GM12878 (cell line): ENCODE measurements around the gene SCNN1B. TPM values are rescaled to one million over a fixed set of nuclear protein-coding genes. Genes with fewer than 3 reads are reported as not detected.
"Not testable (repeated sequence)": the region's sequence is repeated elsewhere in the genome, so short reads cannot be mapped to it uniquely, and the experiment has no call there.

Experiments used
- ATAC-seq: fragments of 200-7000 bp; cut with Tn5 transposase; 3 replicates; pipeline ENCODE4 v1.9.1; 2020; ENCODE audit warnings: mild to moderate bottlenecking, moderate library complexity
- BruUV-seq: library from RNA; stranded (reverse); fragments of 400-500 nt; replicated peaks from 2 replicates; lab custom pipeline; 2021; lab: Mats Ljungman, UMichigan
- CTCF ChIA-PET: fragments of 300-600 bp; sonication (Branson Sonifier 250); formaldehyde crosslinking; extraction: SDS; loops from one replicate; lab custom pipeline; 2021; ENCODE audit warnings: inconsistent platforms; lab: Yijun Ruan, JAX
- POLR2A ChIA-PET: fragments of 350-600 bp; formaldehyde crosslinking; extraction: SDS; loops from one replicate; lab custom pipeline; 2021; ENCODE audit warnings: inconsistent platforms; lab: Charles Lee
- RAD21 ChIA-PET: fragments of 300-600 bp; sonication (Branson Sonifier 250); formaldehyde crosslinking; loops from one replicate; lab custom pipeline; 2023; ENCODE audit warnings: antibody characterized with exemption; ENCODE audit not compliant: unreplicated experiment; lab: Charles Lee
- SMC1A ChIA-PET: fragments of 300-600 bp; sonication (Branson Sonifier 250); formaldehyde crosslinking; loops from one replicate; lab custom pipeline; 2023; ENCODE audit not compliant: unreplicated experiment, uncharacterized antibody; lab: Charles Lee
- DNase-seq: peaks from one replicate; pipeline ENCODE4 v3.0.0-alpha.2; 2011; ENCODE audit warnings: low read depth, low spot score
- FAIRE-seq: peaks from 3 replicates; lab custom pipeline; 2011; peaks lifted over from hg19 to GRCh38; lab: Jason Lieb, UNC
- H2AFZ ChIP-seq: 2 replicates; pipeline ENCODE4 v1.6.0; 2011; ENCODE audit warnings: low read depth, low read length, control low read depth; ENCODE audit not compliant: control insufficient read depth
- H3K27ac ChIP-seq: 2 replicates; pipeline ENCODE4 v1.5.1; 2011; ENCODE audit warnings: control low read depth; ENCODE audit not compliant: control insufficient read depth, insufficient read depth
- H3K27me3 ChIP-seq, 2 experiments: replicated peaks in 1 of 2; 2 replicates each; pipeline versions ENCODE4 v1.6.0 to v1.6.1; 2011; ENCODE audit warnings: low read length in 1 of 2; ENCODE audit not compliant: control insufficient read depth in 2 of 2, insufficient read depth in 2 of 2
- H3K36me3 ChIP-seq, 2 experiments: 2 replicates each; pipeline ENCODE4 v1.5.1; 2011; ENCODE audit warnings: low read length in 1 of 2; ENCODE audit not compliant: control insufficient read depth in 2 of 2, insufficient read depth in 2 of 2
- H3K4me1 ChIP-seq: 2 replicates; pipeline ENCODE4 v1.6.1; 2011; ENCODE audit warnings: mild to moderate bottlenecking, low read length, moderate library complexity, mixed read lengths; ENCODE audit not compliant: control insufficient read depth, insufficient read depth
- H3K4me2 ChIP-seq: 2 replicates; pipeline ENCODE4 v1.6.0; 2011; ENCODE audit warnings: control low read depth; ENCODE audit not compliant: control insufficient read depth, insufficient read depth
- H3K4me3 ChIP-seq: fragments of 200-600 bp; sonication (generic); 2 replicates; pipeline ENCODE4 v1.5.1; 2016
- H3K79me2 ChIP-seq: 2 replicates; pipeline ENCODE4 v1.6.0; 2011; ENCODE audit warnings: low read length; ENCODE audit not compliant: control insufficient read depth, insufficient read depth
- H3K9ac ChIP-seq: 2 replicates; pipeline ENCODE4 v1.8.0; 2011; ENCODE audit warnings: low read length, control low read depth, mixed read lengths; ENCODE audit not compliant: control insufficient read depth, insufficient read depth
- H3K9me3 ChIP-seq: replicated peaks from 3 replicates; pipeline ENCODE4 v1.5.1; 2011; ENCODE audit warnings: mild to moderate bottlenecking, low read length; ENCODE audit not compliant: control insufficient read depth, insufficient read depth
- H4K20me1 ChIP-seq: 2 replicates; pipeline ENCODE4 v1.6.0; 2011; ENCODE audit not compliant: control insufficient read depth, insufficient read depth
- ASH2L ChIP-seq: fragments of 300-600, 200-600 bp; sonication (generic); IDR thresholded peaks from 2 replicates; pipeline ENCODE4 v1.6.1; 2017; ENCODE audit warnings: low read depth, mild to moderate bottlenecking, borderline replicate concordance
- BCL11A ChIP-seq: IDR thresholded peaks from 2 replicates; pipeline ENCODE4 v1.6.1; 2011; ENCODE audit warnings: low read depth, low read length
- ETV6 ChIP-seq, 2 experiments: fragments of 450-650 bp in 1 of 2; IDR thresholded peaks in 1 of 2; conservative IDR thresholded peaks in 1 of 2; 2 replicates each; pipeline ENCODE4 v1.6.1; 2014; ENCODE audit warnings: antibody characterized with exemption in 1 of 2, borderline replicate concordance in 1 of 2, low read depth in 1 of 2, mild to moderate bottlenecking in 1 of 2, moderate library complexity in 1 of 2
- IRF4 ChIP-seq: IDR thresholded peaks from 2 replicates; pipeline ENCODE4 v1.6.1; 2011; ENCODE audit warnings: low read depth, low read length
- MYC ChIP-seq: IDR thresholded peaks from 2 replicates; pipeline ENCODE4 v1.6.1; 2011; ENCODE audit warnings: mild to moderate bottlenecking, low read length, moderate library complexity, inconsistent platforms; ENCODE audit not compliant: insufficient read depth, insufficient replicate concordance, insufficient read length, severe bottlenecking
- POLR2AphosphoS2 ChIP-seq: IDR thresholded peaks from 2 replicates; pipeline ENCODE4 v1.6.1; 2011; ENCODE audit warnings: low read depth, mild to moderate bottlenecking, low read length, improper control_type of control experiment, moderate library complexity
- RAD21 ChIP-seq: IDR thresholded peaks from 2 replicates; pipeline ENCODE4 v1.6.1; 2011; ENCODE audit warnings: mild to moderate bottlenecking, low read depth, low read length, moderate library complexity; ENCODE audit not compliant: insufficient read depth
- RELB ChIP-seq: fragments of 450-650 bp; IDR thresholded peaks from 2 replicates; pipeline ENCODE4 v1.6.1; 2017; ENCODE audit warnings: low read depth, mild to moderate bottlenecking, moderate library complexity
- SP1 ChIP-seq: IDR thresholded peaks from one replicate; pipeline ENCODE4 v1.6.1; 2011; ENCODE audit warnings: low read depth, low read length
- ZBED1 ChIP-seq: IDR thresholded peaks from 2 replicates; pipeline ENCODE4 v1.6.1; 2016; ENCODE audit warnings: borderline replicate concordance
- ZSCAN29 ChIP-seq: fragments of 450-650 bp; IDR thresholded peaks from 2 replicates; pipeline ENCODE4 v1.6.1; 2017; ENCODE audit warnings: mild to moderate bottlenecking, moderate library complexity
- WGBS: methylation state at CpG from one replicate; pipeline ENCODE4 v1.1.6; 2016; ENCODE audit warnings: low lambda C conversion rate; ENCODE audit not compliant: insufficient replicate concordance, insufficient coverage; ENCODE audit errors: missing lambda C conversion rate; 5-methylcytosine and 5-hydroxymethylcytosine counted together
- in situ Hi-C: fragments of 300-500 bp; cut with MboI; formaldehyde crosslinking; loops from 9 replicates; pipeline ENCODE4 v1.14.3; 2018; ENCODE audit warnings: mixed read lengths
- intact Hi-C: fragments of 100-400 bp; cut with micrococcal nuclease; formaldehyde crosslinking; loops from one replicate; pipeline ENCODE4 v1.14.2; 2022; ENCODE audit not compliant: unreplicated experiment
- polyA plus RNA-seq, 11 experiments: library from polyadenylated mRNA; depleted of rRNA in 4 of 11; unstranded in 6 of 11; stranded (reverse) in 5 of 11; fragments of >200 nt; fragmentation: Nextera tagmentation in 4 of 11; fragmentation: Illumina TruSeq in 1 of 11; extraction: Ambion mirVana in 4 of 11; extraction: Trizol in 1 of 11; gene quantifications; 1 replicate in 1 of 11; 2 replicates in 10 of 11; pipeline versions ENCODE4 v1.2.1 to v1.2.3, GENCODE V29; 2011 to 2016; ENCODE audit warnings: inconsistent platforms in 2 of 11, missing spikeins in 2 of 11, low read depth in 1 of 11
- total RNA-seq, 4 experiments: library from RNA; depleted of rRNA in 3 of 4; stranded (reverse); fragments of >200 nt in 3 of 4; fragmentation: Illumina TruSeq in 1 of 4; extraction: Trizol in 1 of 4; gene quantifications; 2 replicates each; pipeline versions ENCODE4 v1.2.1 to v1.2.3, GENCODE V29; 2013 to 2021
- TF ChIP-seq, protein P1 (sequence below): fragments of 450-650 bp; IDR thresholded peaks from 2 replicates; pipeline ENCODE4 v1.6.1; 2017; ENCODE audit warnings: borderline replicate concordance

The SCNN1B gene
- total and polyA plus RNA-seq, 10 of the 15 experiments (the other 5 are each of a cell fraction or from before 2014, with no cell fraction given), result 0.28 to 1.5 (median 0.64) TPM

DNA sequence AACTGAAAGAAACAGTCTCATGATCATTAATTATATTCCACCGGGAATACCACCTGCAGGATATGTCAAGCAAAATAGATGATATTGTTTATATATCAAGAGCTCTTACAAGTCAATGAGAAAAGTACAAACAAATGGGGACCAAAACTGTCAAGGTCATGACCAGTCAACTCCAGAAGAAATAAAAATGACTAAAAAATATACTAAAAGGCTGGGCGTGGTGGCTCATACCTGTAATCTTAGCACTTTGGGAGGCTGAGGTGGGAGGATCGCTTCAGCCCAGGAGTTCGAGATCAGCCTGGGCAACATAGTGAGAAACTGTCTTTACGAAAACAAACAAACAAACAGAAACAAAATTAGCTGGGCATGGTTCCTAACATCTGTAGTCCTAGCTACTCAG lies 49.8 kb upstream of the SCNN1B start:
- H2AFZ ChIP-seq, result no peak overlapping the region
- H3K79me2 ChIP-seq, result no peaks in the 10 kb centered on the region
- ChIA-PET POLR2A (no interaction called here), CTCF (interaction anchor here (1.3 kb wide), 1 partner anchor 10 kb away, joined by 7 read pairs; no protein-coding TSS in a partner anchor), RAD21 (no interaction called here), SMC1A (interaction anchor here (0.5 to 1.4 kb wide), 2 partner anchors 16 to 85 kb away, joined by 3 read pairs; no protein-coding TSS in a partner anchor)
- no peak overlapping the region for H3K4me2 ChIP-seq
- no TSS peak for BruUV-seq
- intact Hi-C loops, result no loop called here
- H4K20me1 ChIP-seq, result no peaks in the 10 kb centered on the region
- DNase-seq, result no peak
- no peak for ATAC-seq
- no peaks in the 10 kb centered on the region for H3K4me1 ChIP-seq
- TF ChIP-seq ETV6 (conservative IDR thresholded peaks at IDR 0.05 in 1 of 2, IDR thresholded peaks at IDR 0.05 in 1 of 2; ENCODE audit: borderline replicate concordance in 1 of 2, low read depth in 1 of 2) (no peak), ASH2L (no peak), IRF4 (no peak), RAD21 (no peak), ZBED1 (no peak), MYC (no peak), SP1 (no peak), RELB (no peak), BCL11A (no peak), POLR2AphosphoS2 (no peak), ZSCAN29 (no peak)
- TF ChIP-seq, protein P1, sequence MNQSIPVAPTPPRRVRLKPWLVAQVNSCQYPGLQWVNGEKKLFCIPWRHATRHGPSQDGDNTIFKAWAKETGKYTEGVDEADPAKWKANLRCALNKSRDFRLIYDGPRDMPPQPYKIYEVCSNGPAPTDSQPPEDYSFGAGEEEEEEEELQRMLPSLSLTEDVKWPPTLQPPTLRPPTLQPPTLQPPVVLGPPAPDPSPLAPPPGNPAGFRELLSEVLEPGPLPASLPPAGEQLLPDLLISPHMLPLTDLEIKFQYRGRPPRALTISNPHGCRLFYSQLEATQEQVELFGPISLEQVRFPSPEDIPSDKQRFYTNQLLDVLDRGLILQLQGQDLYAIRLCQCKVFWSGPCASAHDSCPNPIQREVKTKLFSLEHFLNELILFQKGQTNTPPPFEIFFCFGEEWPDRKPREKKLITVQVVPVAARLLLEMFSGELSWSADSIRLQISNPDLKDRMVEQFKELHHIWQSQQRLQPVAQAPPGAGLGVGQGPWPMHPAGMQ, result no peak
- H3K9me3 ChIP-seq, result no peaks in the 10 kb centered on the region
- WGBS, result 40% methylated on average over 5 of the region's 5 CpGs
- H3K9ac ChIP-seq, result no peak overlapping the region
- no peaks in the 10 kb centered on the region for H3K36me3 ChIP-seq
- in situ Hi-C loops, result no loop called here
- no peak overlapping the region for H3K4me3 ChIP-seq
- FAIRE-seq, result no peak
- H3K27ac ChIP-seq, result no peak overlapping the region
- H3K27me3 ChIP-seq, result no peaks in the 10 kb centered on the region

DNA sequence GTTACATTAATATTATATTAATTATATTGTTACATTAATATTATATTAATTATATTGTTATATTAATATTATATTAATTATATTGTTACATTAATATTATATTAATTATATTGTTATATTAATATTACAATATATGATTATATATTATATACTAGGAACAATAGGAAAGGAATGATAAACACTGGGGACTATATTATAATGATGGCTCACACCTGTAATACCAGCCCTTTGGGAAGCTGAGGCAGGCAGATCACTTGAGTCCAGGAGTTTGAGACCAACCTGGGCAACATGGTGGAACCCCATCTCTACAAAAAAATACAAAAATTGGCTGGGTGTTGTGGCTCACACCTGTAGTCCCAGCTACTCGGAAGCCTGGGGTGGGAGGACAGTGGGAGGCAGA lies 48.5 kb upstream of the SCNN1B start:
- RAD21 ChIA-PET, H3K27ac ChIP-seq, H3K4me3 ChIP-seq, CTCF ChIA-PET, H4K20me1 ChIP-seq, H2AFZ ChIP-seq, FAIRE-seq, H3K9me3 ChIP-seq, H3K4me1 ChIP-seq, in situ Hi-C loops, H3K9ac ChIP-seq, intact Hi-C loops, POLR2A ChIA-PET, H3K79me2 ChIP-seq, H3K27me3 ChIP-seq, ATAC-seq, H3K36me3 ChIP-seq, BruUV-seq, DNase-seq, SMC1A ChIA-PET, H3K4me2 ChIP-seq: not testable (repeated sequence)
- WGBS, result 62% methylated on average over 1 of the region's 1 CpG
